ENCODE measurements around the gene CPNE5.

GRCh38 chr6:36706339-36706738 is 132.9 kb downstream of the CPNE5 start:
- no peak for TF ChIP-seq POLR2A (IDR thresholded peaks at IDR 0.05)
- TF ChIP-seq CTCF (IDR thresholded peaks at IDR 0.05): no peak
- no peak for TF ChIP-seq EP300 (IDR thresholded peaks at IDR 0.05)
- TF ChIP-seq POLR2AphosphoS5 (IDR thresholded peaks at IDR 0.05): no peak

Measured in stomach (tissue), 4 donors.